ENCODE data around the gene CCL2.

The CCL2 gene

DNA sequence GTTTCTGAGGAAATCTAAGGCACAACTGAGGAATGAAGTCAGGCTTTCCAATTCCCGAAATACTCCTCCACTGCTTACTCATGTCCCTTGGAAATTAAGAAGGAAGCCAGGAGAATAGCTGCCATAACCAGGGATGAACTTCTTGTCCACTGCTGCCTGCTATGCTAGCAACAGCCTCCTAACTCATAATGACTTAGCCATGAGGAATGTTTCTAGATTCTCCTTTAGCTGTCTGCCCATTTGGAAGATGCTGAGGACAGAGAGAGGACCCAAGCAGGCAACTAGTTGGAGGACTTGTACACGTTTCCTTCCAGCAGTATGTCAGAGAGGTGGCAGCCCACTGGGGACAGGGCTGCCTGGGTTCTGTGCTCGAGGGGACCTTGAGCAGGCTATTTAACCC lies 939 bp upstream of the CCL2 start:
- TF ChIP-seq EP300 (IDR thresholded peaks at IDR 0.05; ENCODE audit: borderline replicate concordance) (no peak), TAF1 (IDR thresholded peaks at IDR 0.05; ENCODE audit: low read depth) (no peak)

DNA sequence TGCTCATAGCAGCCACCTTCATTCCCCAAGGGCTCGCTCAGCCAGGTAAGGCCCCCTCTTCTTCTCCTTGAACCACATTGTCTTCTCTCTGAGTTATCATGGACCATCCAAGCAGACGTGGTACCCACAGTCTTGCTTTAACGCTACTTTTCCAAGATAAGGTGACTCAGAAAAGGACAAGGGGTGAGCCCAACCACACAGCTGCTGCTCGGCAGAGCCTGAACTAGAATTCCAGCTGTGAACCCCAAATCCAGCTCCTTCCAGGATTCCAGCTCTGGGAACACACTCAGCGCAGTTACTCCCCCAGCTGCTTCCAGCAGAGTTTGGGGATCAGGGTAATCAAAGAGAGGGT lies 272 bp downstream of the CCL2 start:
- TF ChIP-seq EP300 (IDR thresholded peaks at IDR 0.05; ENCODE audit: borderline replicate concordance) = no peak
- no peak for TF ChIP-seq TCF12 (IDR thresholded peaks at IDR 0.05; ENCODE audit: low read depth)
- no peak for TF ChIP-seq TAF1 (IDR thresholded peaks at IDR 0.05; ENCODE audit: low read depth)
- TF ChIP-seq NFIC (IDR thresholded peaks at IDR 0.05) = no peak
- TF ChIP-seq, protein P1, sequence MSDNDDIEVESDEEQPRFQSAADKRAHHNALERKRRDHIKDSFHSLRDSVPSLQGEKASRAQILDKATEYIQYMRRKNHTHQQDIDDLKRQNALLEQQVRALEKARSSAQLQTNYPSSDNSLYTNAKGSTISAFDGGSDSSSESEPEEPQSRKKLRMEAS (IDR thresholded peaks at IDR 0.05) = no peak
- no peak for TF ChIP-seq TEAD4 (IDR thresholded peaks at IDR 0.05)
- TF ChIP-seq CEBPB (IDR thresholded peaks at IDR 0.05) = no peak
- no peak for TF ChIP-seq CREB1 (IDR thresholded peaks at IDR 0.05; ENCODE audit: low read depth)
- no peak for TF ChIP-seq FOXM1 (IDR thresholded peaks at IDR 0.05; ENCODE audit: borderline replicate concordance, low read depth)
- TF ChIP-seq RAD21 (IDR thresholded peaks at IDR 0.05; ENCODE audit: low read depth) = no peak
- TF ChIP-seq, protein P2, sequence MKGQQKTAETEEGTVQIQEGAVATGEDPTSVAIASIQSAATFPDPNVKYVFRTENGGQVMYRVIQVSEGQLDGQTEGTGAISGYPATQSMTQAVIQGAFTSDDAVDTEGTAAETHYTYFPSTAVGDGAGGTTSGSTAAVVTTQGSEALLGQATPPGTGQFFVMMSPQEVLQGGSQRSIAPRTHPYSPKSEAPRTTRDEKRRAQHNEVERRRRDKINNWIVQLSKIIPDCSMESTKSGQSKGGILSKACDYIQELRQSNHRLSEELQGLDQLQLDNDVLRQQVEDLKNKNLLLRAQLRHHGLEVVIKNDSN (IDR thresholded peaks at IDR 0.05) = no peak
- TF ChIP-seq EGR1 (IDR thresholded peaks at IDR 0.05) = no peak
- TF ChIP-seq YY1 (IDR thresholded peaks at IDR 0.05; ENCODE audit: low read depth) = no peak
- TF ChIP-seq, protein P3, sequence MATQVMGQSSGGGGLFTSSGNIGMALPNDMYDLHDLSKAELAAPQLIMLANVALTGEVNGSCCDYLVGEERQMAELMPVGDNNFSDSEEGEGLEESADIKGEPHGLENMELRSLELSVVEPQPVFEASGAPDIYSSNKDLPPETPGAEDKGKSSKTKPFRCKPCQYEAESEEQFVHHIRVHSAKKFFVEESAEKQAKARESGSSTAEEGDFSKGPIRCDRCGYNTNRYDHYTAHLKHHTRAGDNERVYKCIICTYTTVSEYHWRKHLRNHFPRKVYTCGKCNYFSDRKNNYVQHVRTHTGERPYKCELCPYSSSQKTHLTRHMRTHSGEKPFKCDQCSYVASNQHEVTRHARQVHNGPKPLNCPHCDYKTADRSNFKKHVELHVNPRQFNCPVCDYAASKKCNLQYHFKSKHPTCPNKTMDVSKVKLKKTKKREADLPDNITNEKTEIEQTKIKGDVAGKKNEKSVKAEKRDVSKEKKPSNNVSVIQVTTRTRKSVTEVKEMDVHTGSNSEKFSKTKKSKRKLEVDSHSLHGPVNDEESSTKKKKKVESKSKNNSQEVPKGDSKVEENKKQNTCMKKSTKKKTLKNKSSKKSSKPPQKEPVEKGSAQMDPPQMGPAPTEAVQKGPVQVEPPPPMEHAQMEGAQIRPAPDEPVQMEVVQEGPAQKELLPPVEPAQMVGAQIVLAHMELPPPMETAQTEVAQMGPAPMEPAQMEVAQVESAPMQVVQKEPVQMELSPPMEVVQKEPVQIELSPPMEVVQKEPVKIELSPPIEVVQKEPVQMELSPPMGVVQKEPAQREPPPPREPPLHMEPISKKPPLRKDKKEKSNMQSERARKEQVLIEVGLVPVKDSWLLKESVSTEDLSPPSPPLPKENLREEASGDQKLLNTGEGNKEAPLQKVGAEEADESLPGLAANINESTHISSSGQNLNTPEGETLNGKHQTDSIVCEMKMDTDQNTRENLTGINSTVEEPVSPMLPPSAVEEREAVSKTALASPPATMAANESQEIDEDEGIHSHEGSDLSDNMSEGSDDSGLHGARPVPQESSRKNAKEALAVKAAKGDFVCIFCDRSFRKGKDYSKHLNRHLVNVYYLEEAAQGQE (IDR thresholded peaks at IDR 0.05; ENCODE audit: low read depth) = no peak
- TF ChIP-seq ZBTB7A (IDR thresholded peaks at IDR 0.05; ENCODE audit: low read depth) = no peak

DNA sequence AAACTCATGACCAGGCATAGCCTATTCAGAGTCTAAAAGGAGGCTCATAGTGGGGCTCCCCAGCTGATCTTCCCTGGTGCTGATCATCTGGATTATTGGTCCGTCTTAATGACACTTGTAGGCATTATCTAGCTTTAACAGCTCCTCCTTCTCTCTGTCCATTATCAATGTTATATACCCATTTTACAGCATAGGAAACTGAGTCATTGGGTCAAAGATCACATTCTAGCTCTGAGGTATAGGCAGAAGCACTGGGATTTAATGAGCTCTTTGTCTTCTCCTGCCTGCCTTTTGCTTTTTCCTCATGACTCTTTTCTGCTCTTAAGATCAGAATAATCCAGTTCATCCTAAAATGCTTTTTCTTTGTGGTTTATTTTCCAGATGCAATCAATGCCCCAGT lies 756 bp downstream of the CCL2 start:
- TF ChIP-seq RAD21 (IDR thresholded peaks at IDR 0.05; ENCODE audit: low read depth) (no peak), CREB1 (IDR thresholded peaks at IDR 0.05; ENCODE audit: low read depth) (no peak)
- TF ChIP-seq, protein P1 (IDR thresholded peaks at IDR 0.05) = no peak

DNA sequence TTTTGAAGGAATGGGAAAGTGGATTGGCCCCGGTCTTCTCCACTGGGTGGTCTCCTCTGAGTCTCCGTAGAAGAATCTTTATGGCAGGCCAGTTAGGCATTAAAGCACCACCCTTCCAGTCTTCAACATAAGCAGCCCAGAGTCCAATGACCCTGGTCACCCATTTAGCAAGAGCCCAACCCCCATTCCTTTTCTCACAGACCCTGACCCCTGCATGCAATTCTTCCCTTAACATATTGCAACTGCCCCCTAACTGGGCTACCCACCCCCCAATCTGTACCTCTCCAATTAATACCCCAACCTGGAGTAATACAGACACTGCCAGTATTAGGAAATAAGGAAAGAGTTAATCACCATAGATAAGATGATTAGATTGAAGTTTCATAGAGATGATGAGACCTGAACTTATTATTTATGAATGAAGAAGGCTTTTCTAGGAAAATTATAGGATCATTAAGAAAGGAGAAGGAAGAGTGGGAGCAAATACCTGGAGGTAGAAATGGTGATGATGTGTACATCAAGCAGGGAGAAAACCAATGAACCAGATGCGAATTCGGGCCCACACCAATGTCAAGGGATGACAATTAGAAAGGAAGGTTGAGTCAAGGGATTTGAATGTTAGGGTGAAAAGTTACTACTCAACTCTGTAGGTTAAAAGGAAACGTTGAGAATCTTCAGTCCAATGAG lies 2.4 kb downstream of the CCL2 start:
- TF ChIP-seq, protein P2 (IDR thresholded peaks at IDR 0.05) = no peak
- TF ChIP-seq EGR1 (IDR thresholded peaks at IDR 0.05) = no peak
- TF ChIP-seq CREB1 (IDR thresholded peaks at IDR 0.05; ENCODE audit: low read depth) = no peak
- no peak for TF ChIP-seq ZBTB7A (IDR thresholded peaks at IDR 0.05; ENCODE audit: low read depth)
- TF ChIP-seq, protein P3 (IDR thresholded peaks at IDR 0.05; ENCODE audit: low read depth) = no peak

DNA sequence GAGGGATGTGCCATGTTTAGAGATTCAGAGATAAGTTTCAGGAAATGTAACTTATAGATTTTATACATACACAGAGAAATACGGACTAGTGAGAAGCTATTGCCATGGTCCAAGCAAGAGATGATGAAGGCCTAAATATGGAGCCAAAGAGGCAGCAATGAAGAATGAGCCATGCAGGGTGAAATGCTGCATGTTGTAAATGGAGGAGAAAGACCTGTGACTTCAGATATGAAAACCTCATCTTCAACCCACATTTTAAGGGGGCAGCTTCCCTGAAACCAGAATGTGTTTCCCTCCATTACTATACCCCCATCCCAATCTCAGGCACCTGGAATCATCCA lies 2.9 kb downstream of the CCL2 start:
- TF ChIP-seq TAF1 (IDR thresholded peaks at IDR 0.05; ENCODE audit: low read depth) (no peak), RAD21 (IDR thresholded peaks at IDR 0.05; ENCODE audit: low read depth) (no peak), EGR1 (IDR thresholded peaks at IDR 0.05) (no peak), TCF12 (IDR thresholded peaks at IDR 0.05; ENCODE audit: low read depth) (no peak), FOXM1 (IDR thresholded peaks at IDR 0.05; ENCODE audit: borderline replicate concordance, low read depth) (no peak), CEBPB (IDR thresholded peaks at IDR 0.05) (no peak), YY1 (IDR thresholded peaks at IDR 0.05; ENCODE audit: low read depth) (no peak), CREB1 (IDR thresholded peaks at IDR 0.05; ENCODE audit: low read depth) (no peak), EP300 (IDR thresholded peaks at IDR 0.05; ENCODE audit: borderline replicate concordance) (no peak), TEAD4 (IDR thresholded peaks at IDR 0.05) (no peak), NFIC (IDR thresholded peaks at IDR 0.05) (no peak)
- TF ChIP-seq, protein P3 (IDR thresholded peaks at IDR 0.05; ENCODE audit: low read depth) = no peak
- TF ChIP-seq, protein P1 (IDR thresholded peaks at IDR 0.05) = no peak
- TF ChIP-seq, protein P2 (IDR thresholded peaks at IDR 0.05) = no peak

Measured in Ishikawa (cell line).